B cell (primary cell): ENCODE results near the gene ADAMTS17. TPM values are rescaled to one million over a fixed set of nuclear protein-coding genes. Genes with fewer than 3 reads are reported as not detected.

Experiments used
- ATAC-seq: fragments of 200-7000 bp; cut with Tn5 transposase; one replicate; pipeline ENCODE4 v1.10.0; 2021; ENCODE audit warnings: low read depth, mild to moderate bottlenecking, moderate number of reproducible peaks, moderate library complexity
- CTCF ChIA-PET: fragments of 350-600 bp; sonication (Branson Sonifier 250); formaldehyde crosslinking; loops from one replicate; lab custom pipeline; 2021; ENCODE audit warnings: antibody characterized with exemption, inconsistent platforms; lab: Charles Lee
- POLR2A ChIA-PET: fragments of 350-600 bp; sonication (Branson Sonifier 250); formaldehyde crosslinking; loops from one replicate; lab custom pipeline; 2021; ENCODE audit warnings: antibody characterized with exemption; lab: Charles Lee
- DNase-seq: peaks from one replicate; pipeline ENCODE4 v3.0.0; 2013
- H2AFZ ChIP-seq: 2 replicates; pipeline ENCODE4 v1.6.1; 2012; ENCODE audit warnings: mild to moderate bottlenecking, low read depth, low read length; ENCODE audit not compliant: insufficient read depth, poor library complexity, severe bottlenecking
- H3K27ac ChIP-seq, 2 donors: 1 replicate in 1 of 2; 2 replicates in 1 of 2; pipeline ENCODE4 v1.5.1; 2012 to 2013; ENCODE audit warnings: low read length in 2 of 2, mild to moderate bottlenecking in 2 of 2, moderate library complexity in 1 of 2
- H3K27me3 ChIP-seq, 4 experiments: fragments of 200-600 bp in 1 of 4; sonication (generic) in 1 of 4; replicated peaks in 1 of 4; 1 replicate in 2 of 4; 2 replicates in 2 of 4; pipeline versions ENCODE4 v1.6.1 to v1.7.0; 2013 to 2016; ENCODE audit warnings: low read length in 3 of 4, mild to moderate bottlenecking in 2 of 4, mixed read lengths in 1 of 4, moderate library complexity in 1 of 4; ENCODE audit not compliant: insufficient read depth in 4 of 4, control insufficient read depth in 3 of 4; ENCODE audit errors: control extremely low read depth in 1 of 4
- H3K36me3 ChIP-seq, 2 experiments: replicated peaks in 1 of 2; 1 replicate in 1 of 2; 2 replicates in 1 of 2; pipeline versions ENCODE4 v1.6.1 to v1.7.1; 2013; ENCODE audit warnings: low read length in 1 of 2; ENCODE audit not compliant: insufficient read depth in 2 of 2, control insufficient read depth in 1 of 2; ENCODE audit errors: control extremely low read depth in 1 of 2, extremely low read depth in 1 of 2
- H3K4me1 ChIP-seq, 2 donors: fragments of 200-600 bp in 1 of 2; sonication (generic) in 1 of 2; 1 replicate in 1 of 2; 2 replicates in 1 of 2; pipeline versions ENCODE4 v1.5.1 to v1.6.1; 2013 to 2017; ENCODE audit warnings: low read length in 2 of 2; ENCODE audit not compliant: control insufficient read depth in 2 of 2, insufficient read depth in 2 of 2
- H3K4me2 ChIP-seq: replicated peaks from 2 replicates; pipeline ENCODE3; 2012; ENCODE audit warnings: mild to moderate bottlenecking, low read depth, low read length; ENCODE audit not compliant: poor library complexity, severe bottlenecking
- H3K4me3 ChIP-seq, 5 experiments: fragments of 200-600 bp in 1 of 5; sonication (generic) in 1 of 5; 1 replicate in 3 of 5; 2 replicates in 2 of 5; pipeline versions ENCODE4 v1.5.1 to v1.7.0; 2011 to 2016; ENCODE audit warnings: low read length in 4 of 5, mild to moderate bottlenecking in 4 of 5, low read depth in 2 of 5, control low read depth in 1 of 5, moderate library complexity in 1 of 5; ENCODE audit not compliant: insufficient read depth in 1 of 5; ENCODE audit errors: control extremely low read depth in 1 of 5, extremely low read depth in 1 of 5
- H3K79me2 ChIP-seq: fragments of 200-600 bp; sonication (generic); one replicate; pipeline ENCODE4 v1.6.0; 2016; ENCODE audit warnings: low read length; ENCODE audit not compliant: control insufficient read depth, insufficient read depth
- H3K9ac ChIP-seq: fragments of 200-600 bp; sonication (generic); 2 replicates; pipeline ENCODE4 v1.6.1; 2017; ENCODE audit warnings: mild to moderate bottlenecking, low read length, moderate library complexity
- H3K9me3 ChIP-seq, 3 donors: one replicate each; pipeline versions ENCODE4 v1.6.1 to v1.7.1; 2013; ENCODE audit warnings: low read length in 2 of 3; ENCODE audit not compliant: control insufficient read depth in 2 of 3, insufficient read depth in 1 of 3; ENCODE audit errors: control extremely low read depth in 1 of 3
- H4K20me1 ChIP-seq: 2 replicates; pipeline ENCODE4 v1.6.0; 2012; ENCODE audit warnings: mild to moderate bottlenecking, low read length; ENCODE audit not compliant: insufficient read depth, control insufficient read depth, poor library complexity, severe bottlenecking
- H3K27ac Mint-ChIP-seq: one replicate; pipeline ENCODE4 v1.8.0; 2021; ENCODE audit warnings: mixed read lengths
- H3K27me3 Mint-ChIP-seq: one replicate; pipeline ENCODE4 v1.8.0; 2021; ENCODE audit warnings: mixed read lengths
- H3K4me1 Mint-ChIP-seq: one replicate; pipeline ENCODE4 v1.8.0; 2021; ENCODE audit warnings: mixed read lengths
- H3K4me3 Mint-ChIP-seq: one replicate; pipeline ENCODE4 v1.8.0; 2021; ENCODE audit warnings: mixed read lengths
- H3K9me3 Mint-ChIP-seq: one replicate; pipeline ENCODE4 v1.8.0; 2022; ENCODE audit warnings: mixed read lengths; ENCODE audit not compliant: insufficient read depth
- CTCF ChIP-seq: fragments of 200-600 bp; IDR thresholded peaks from one replicate; pipeline ENCODE4 v1.8.0; 2022; ENCODE audit warnings: antibody characterized with exemption, mild to moderate bottlenecking
- EZH2 ChIP-seq: IDR thresholded peaks from 2 replicates; pipeline ENCODE4 v1.6.1; 2012; ENCODE audit warnings: borderline replicate concordance, low read depth, mild to moderate bottlenecking, moderate library complexity, low read length; ENCODE audit not compliant: insufficient read depth, poor library complexity, severe bottlenecking
- WGBS: methylation state at CpG from one replicate; pipeline ENCODE4 v1.1.5; 2013; ENCODE audit warnings: missing lambda C conversion rate; ENCODE audit not compliant: insufficient coverage; 5-methylcytosine and 5-hydroxymethylcytosine counted together
- intact Hi-C: fragments of 100-400 bp; cut with micrococcal nuclease; formaldehyde crosslinking; loops from one replicate; pipeline ENCODE4 v1.10.0; 2022
- polyA plus RNA-seq: library from polyadenylated mRNA; depleted of rRNA; stranded (reverse); fragments of >200 nt; gene quantifications from 2 replicates; pipeline ENCODE4 v1.2.3, GENCODE V29; 2012
- total RNA-seq, 2 donors: library from RNA; stranded (reverse); fragments of 120-200 nt in 1 of 2; gene quantifications; 1 replicate in 1 of 2; 2 replicates in 1 of 2; pipeline versions ENCODE4 v1.2.3 to v1.2.4, GENCODE V29; 2013 to 2022

ADAMTS17 gene
- total and polyA plus RNA-seq, 2 donors (not counting 1 experiment from before 2014, with no cell fraction given) = 0.10 TPM; not detected in 1

DNA sequence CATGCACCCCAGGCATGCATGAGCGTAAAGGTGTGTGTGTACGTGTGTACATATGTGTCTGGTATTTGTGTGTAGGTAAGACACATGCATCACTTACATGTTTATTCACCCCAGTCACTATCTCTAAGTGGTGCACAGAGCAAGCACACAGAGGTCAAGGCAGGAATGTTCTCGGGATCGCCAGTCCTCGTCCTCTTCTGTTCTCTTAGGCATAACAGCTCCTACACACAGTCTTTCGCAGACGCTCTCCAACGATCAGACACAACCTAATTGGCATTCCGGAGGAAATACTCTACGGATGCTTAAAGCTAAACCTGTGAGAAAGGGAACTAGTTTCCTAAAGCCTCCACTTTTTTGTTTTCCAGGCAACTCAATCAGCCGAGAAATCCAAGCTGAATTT is 95.9 kb downstream of the ADAMTS17 start:
- ChIA-PET CTCF (no interaction called here), POLR2A (no interaction called here)
- TF ChIP-seq EZH2 = no peak
- TF ChIP-seq CTCF = no peak
- H3K79me2 ChIP-seq = no peaks in the 10 kb centered on the region
- no peak overlapping the region for H2AFZ ChIP-seq
- H3K4me2 ChIP-seq = no peak overlapping the region
- no peak for DNase-seq
- no peaks in the 10 kb centered on the region for H4K20me1 ChIP-seq
- no peaks in the 10 kb centered on the region for H3K27me3 ChIP-seq
- Mint-ChIP-seq H3K9me3 (no peaks in the 10 kb centered on the region), H3K27ac (no peak overlapping the region), H3K4me1 (no peaks in the 10 kb centered on the region), H3K27me3 (no peaks in the 10 kb centered on the region), H3K4me3 (no peak overlapping the region)
- no peaks in the 10 kb centered on the region for H3K36me3 ChIP-seq
- no peak overlapping the region for H3K27ac ChIP-seq
- H3K4me3 ChIP-seq = no peak overlapping the region
- peaks cover 0 to 15% (median 0%) of the 10 kb centered on the region in 3 donors for H3K9me3 ChIP-seq
- no peak for ATAC-seq
- no peak overlapping the region for H3K9ac ChIP-seq
- WGBS = 82% methylated on average over 7 of the region's 11 CpGs
- no peaks in the 10 kb centered on the region for H3K4me1 ChIP-seq
- intact Hi-C loops = no loop called here

DNA sequence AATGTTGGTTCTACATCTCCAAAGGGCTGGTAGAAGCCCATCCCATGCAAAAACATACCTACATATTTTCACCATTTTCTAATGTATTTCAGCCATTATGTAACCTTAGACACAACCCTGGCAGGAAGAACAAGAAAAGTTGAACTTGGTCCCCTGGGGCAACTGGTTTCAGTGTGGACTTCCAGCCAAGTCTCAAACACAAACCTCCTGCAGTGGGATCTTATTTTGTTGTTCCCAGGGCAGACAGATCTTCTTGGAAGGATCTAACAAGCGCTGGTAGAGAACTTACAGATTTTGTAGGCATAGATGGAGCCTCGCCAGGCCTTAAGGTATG is 96.3 kb downstream of the ADAMTS17 start:
- DNase-seq (no peak), ATAC-seq (no peak)
- H3K9ac ChIP-seq = no peak overlapping the region
- no peak overlapping the region for H3K4me2 ChIP-seq
- peaks cover 0 to 15% (median 0%) of the 10 kb centered on the region in 3 donors for H3K9me3 ChIP-seq
- ChIA-PET CTCF (no interaction called here), POLR2A (no interaction called here)
- no peak for TF ChIP-seq CTCF
- TF ChIP-seq EZH2 = no peak
- no peaks in the 10 kb centered on the region for H3K4me1 Mint-ChIP-seq
- H4K20me1 ChIP-seq = no peaks in the 10 kb centered on the region
- no peak overlapping the region for H3K27ac ChIP-seq
- no peaks in the 10 kb centered on the region for H3K36me3 ChIP-seq
- H3K79me2 ChIP-seq = no peaks in the 10 kb centered on the region
- no peak overlapping the region for H3K4me3 Mint-ChIP-seq
- H3K27me3 Mint-ChIP-seq = no peaks in the 10 kb centered on the region
- no peaks in the 10 kb centered on the region for H3K4me1 ChIP-seq
- no peak overlapping the region for H2AFZ ChIP-seq
- 100% methylated on average over 1 of the region's 2 CpGs for WGBS
- intact Hi-C loops = no loop called here
- H3K27ac Mint-ChIP-seq = no peak overlapping the region
- no peaks in the 10 kb centered on the region for H3K27me3 ChIP-seq
- no peaks in the 10 kb centered on the region for H3K9me3 Mint-ChIP-seq
- no peak overlapping the region for H3K4me3 ChIP-seq
